NCI-H2029 (cell line): ENCODE results near the gene SLC19A1.
"Not testable (repeated sequence)": the region's sequence is repeated elsewhere in the genome, so short reads cannot be mapped to it uniquely, and the experiment has no call there.

Experiments used
- DNase-seq: peaks from one replicate; lab custom pipeline; 2025; lab: John Stamatoyannopoulos, UW

Gene SLC19A1

GRCh38 chr21:45504516-45505415 is 37.5 kb downstream of the SLC19A1 start:
- no peak for DNase-seq

GRCh38 chr21:45504021-45504515 is 38.2 kb downstream of the SLC19A1 start:
- DNase-seq = no peak

- DNase-seq = not testable (repeated sequence)
These were observed 39.0 kb downstream of the SLC19A1 start for GRCh38 chr21:45503226-45503625.

- no peak for DNase-seq
These were observed 39.6 kb downstream of the SLC19A1 start for GRCh38 chr21:45502600-45502999.

- no peak for DNase-seq
These were observed 40.3 kb downstream of the SLC19A1 start for GRCh38 chr21:45502006-45502345.

GRCh38 chr21:45501081-45502005 is 40.9 kb downstream of the SLC19A1 start:
- not testable (repeated sequence) for DNase-seq

- no peak for DNase-seq
These were observed 42.2 kb downstream of the SLC19A1 start for GRCh38 chr21:45499970-45500577.

GRCh38 chr21:45499201-45499750 is 43.0 kb downstream of the SLC19A1 start:
- no peak for DNase-seq

GRCh38 chr21:45498646-45499000 is 43.6 kb downstream of the SLC19A1 start:
- no peak for DNase-seq

GRCh38 chr21:45497846-45498645 is 44.2 kb downstream of the SLC19A1 start:
- no peak for DNase-seq

- DNase-seq = no peak
These were observed 45.0 kb downstream of the SLC19A1 start for GRCh38 chr21:45496968-45497845.

- no peak for DNase-seq
These were observed 45.9 kb downstream of the SLC19A1 start for GRCh38 chr21:45496151-45496967.

GRCh38 chr21:45494851-45495680 is 47.2 kb downstream of the SLC19A1 start:
- DNase-seq = no peak

GRCh38 chr21:45494135-45494850 is 47.9 kb downstream of the SLC19A1 start:
- no peak for DNase-seq

GRCh38 chr21:45493401-45494001 is 48.7 kb downstream of the SLC19A1 start:
- DNase-seq = no peak

- DNase-seq = no peak
These were observed 49.5 kb downstream of the SLC19A1 start for GRCh38 chr21:45492765-45493164.

GRCh38 chr21:45491623-45492022 is 50.6 kb downstream of the SLC19A1 start:
- DNase-seq = no peak
